Measurements from ENCODE around the gene CCNE1.
"Not testable (repeated sequence)": the region's sequence is repeated elsewhere in the genome, so short reads cannot be mapped to it uniquely, and the experiment has no call there.

Gene CCNE1

DNA sequence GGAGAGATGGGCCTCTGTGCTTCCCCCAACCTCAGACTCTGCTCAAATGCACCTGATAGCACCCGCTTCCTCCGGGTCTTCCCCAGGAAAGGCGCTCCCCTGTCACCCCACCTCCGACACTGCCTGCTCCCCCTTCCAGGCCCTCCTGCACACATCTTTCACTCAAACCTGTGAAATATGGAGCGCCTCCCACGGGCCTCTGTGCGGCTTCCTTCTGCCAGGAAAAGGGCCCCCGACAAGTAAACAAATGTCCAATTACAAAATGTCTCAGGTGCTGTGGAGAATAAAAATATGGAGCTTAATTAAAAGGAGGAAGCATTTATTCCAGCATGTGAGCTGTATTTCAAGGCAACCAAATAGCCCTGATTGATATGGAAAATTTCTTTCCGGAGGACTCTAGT lies 15.6 kb upstream of the CCNE1 start:
- TF ChIP-seq, protein P1, sequence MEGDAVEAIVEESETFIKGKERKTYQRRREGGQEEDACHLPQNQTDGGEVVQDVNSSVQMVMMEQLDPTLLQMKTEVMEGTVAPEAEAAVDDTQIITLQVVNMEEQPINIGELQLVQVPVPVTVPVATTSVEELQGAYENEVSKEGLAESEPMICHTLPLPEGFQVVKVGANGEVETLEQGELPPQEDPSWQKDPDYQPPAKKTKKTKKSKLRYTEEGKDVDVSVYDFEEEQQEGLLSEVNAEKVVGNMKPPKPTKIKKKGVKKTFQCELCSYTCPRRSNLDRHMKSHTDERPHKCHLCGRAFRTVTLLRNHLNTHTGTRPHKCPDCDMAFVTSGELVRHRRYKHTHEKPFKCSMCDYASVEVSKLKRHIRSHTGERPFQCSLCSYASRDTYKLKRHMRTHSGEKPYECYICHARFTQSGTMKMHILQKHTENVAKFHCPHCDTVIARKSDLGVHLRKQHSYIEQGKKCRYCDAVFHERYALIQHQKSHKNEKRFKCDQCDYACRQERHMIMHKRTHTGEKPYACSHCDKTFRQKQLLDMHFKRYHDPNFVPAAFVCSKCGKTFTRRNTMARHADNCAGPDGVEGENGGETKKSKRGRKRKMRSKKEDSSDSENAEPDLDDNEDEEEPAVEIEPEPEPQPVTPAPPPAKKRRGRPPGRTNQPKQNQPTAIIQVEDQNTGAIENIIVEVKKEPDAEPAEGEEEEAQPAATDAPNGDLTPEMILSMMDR (IDR thresholded peaks at IDR 0.05; ENCODE audit: control insufficient read depth, insufficient read depth, low read depth, low read length, missing control alignments): no peak
- DNase-seq (ENCODE audit: low read depth): no peak

DNA sequence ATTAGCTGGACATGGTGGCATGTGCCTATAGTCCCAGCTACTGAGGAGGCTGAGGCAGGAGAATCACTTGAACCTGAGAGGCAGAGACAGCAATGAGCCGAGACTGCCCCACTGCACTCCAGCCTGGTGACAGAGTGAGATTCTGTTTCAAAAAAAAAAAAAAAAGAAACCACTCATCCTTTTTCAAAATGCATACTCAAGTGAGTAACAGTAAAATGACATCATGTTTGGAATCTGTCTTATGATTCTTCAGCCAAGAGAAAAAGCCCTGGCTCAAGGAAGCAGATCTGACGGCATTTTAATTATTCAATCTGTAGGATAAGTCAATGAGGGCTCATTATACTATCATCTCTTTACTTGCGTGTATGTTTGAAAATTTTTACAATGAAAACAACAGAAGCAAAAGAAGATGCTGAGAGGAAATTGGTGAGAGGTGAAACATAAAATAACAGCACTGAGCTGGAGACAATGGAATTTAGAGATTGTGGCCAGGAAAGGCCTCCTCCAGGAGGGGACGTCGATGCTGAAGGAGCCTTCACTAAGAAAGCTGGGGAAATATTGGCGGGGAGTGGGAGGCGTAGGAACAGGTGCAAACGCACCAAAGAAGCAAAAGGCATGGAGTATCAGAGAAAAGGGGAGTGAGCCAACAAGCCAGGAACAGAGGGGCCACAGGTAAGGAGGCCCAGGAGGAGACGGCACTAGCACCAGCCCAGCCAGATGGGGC lies 12.9 kb upstream of the CCNE1 start:
- no peak overlapping the region for H3K4me3 ChIP-seq (ENCODE audit: control insufficient read depth, low read depth, low read length)
- DNase-seq (ENCODE audit: low read depth): no peak
- TF ChIP-seq, protein P1 (IDR thresholded peaks at IDR 0.05; ENCODE audit: control insufficient read depth, insufficient read depth, low read depth, low read length, missing control alignments): no peak

More for the DNA sequence above, 15.6 kb upstream of the CCNE1 start:
- no peak overlapping the region for H3K4me3 ChIP-seq (ENCODE audit: control insufficient read depth, low read depth, low read length)

DNA sequence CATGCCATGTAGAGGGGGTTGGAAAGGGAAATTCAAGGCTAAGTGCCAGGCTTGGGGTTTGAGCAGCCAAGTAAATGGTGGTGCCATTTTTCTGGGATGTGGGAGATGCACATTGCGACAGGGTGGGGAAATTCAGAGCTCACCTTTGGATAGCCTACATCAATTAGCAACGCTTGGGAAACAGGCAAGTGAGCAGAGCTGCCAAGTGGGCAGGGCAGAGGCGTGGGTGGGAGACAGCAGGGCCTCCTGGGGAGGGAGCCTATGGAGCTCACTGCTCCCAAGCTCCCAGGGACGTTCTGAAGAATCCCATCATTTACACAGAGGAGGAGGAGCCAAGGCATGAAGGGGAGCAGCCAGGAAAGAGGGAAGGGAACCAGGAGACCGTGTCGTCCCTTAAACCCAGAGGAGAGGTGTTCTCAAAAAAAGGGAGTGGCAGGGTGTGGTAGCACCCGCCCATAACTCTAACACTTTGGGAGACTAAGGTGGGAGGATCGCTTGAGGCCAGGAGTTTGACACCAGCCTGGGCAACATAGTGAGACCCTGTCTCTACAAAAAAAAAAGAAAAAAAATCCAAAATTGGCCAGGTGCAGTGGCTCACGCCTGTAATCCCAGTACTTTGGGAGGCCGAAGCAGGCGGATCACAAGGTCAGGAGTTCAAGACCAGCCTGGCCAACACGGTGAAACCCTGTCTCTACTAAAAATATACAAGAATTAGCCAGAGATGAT lies 11.5 kb upstream of the CCNE1 start:
- TF ChIP-seq, protein P1 (IDR thresholded peaks at IDR 0.05; ENCODE audit: control insufficient read depth, insufficient read depth, low read depth, low read length, missing control alignments): no peak
- DNase-seq (ENCODE audit: low read depth): no peak
- H3K4me3 ChIP-seq (ENCODE audit: control insufficient read depth, low read depth, low read length): no peak overlapping the region

DNA sequence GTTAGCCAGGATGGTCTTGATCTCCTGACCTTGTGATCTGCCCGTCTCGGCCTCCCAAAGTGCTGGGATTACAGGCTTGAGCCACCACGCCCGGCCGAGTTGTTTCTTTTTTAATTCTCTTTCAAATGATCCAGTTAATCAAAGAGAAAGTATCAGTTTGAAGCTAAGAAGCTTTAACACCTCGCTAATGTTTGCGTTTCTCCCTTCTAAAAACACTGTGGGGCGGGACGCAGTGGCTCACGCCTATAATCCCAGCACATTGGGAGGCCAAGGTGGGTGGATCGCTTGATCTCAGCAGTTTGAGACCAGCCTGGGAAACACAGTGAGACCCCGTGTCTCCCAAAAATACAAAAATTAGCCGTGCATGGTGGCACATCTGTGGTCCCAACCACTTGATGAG lies 7.8 kb upstream of the CCNE1 start:
- not testable (repeated sequence) for DNase-seq (ENCODE audit: low read depth); H3K4me3 ChIP-seq (ENCODE audit: control insufficient read depth, low read depth, low read length)

DNA sequence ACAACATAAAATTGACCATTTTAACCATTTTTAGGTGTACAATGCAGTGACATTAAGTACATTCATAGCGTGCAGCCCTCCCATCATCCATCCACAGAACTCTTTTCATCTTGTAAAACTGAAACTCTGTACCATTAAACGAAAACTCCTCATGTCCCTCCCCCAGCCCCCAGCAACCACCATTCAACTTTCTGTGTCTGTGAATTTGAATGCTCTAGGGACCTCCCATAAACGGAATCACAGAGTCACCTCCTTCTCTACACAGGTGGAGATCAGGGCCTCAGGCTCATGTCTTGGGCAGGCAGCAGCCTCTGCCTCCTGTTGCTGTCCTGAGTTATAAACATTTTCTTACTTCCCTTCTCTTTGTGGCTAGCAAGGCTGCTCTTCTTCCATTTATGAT lies 7.3 kb upstream of the CCNE1 start:
- no peak overlapping the region for H3K4me3 ChIP-seq (ENCODE audit: control insufficient read depth, low read depth, low read length)
- TF ChIP-seq, protein P1 (IDR thresholded peaks at IDR 0.05; ENCODE audit: control insufficient read depth, insufficient read depth, low read depth, low read length, missing control alignments): no peak
- no peak for DNase-seq (ENCODE audit: low read depth)

DNA sequence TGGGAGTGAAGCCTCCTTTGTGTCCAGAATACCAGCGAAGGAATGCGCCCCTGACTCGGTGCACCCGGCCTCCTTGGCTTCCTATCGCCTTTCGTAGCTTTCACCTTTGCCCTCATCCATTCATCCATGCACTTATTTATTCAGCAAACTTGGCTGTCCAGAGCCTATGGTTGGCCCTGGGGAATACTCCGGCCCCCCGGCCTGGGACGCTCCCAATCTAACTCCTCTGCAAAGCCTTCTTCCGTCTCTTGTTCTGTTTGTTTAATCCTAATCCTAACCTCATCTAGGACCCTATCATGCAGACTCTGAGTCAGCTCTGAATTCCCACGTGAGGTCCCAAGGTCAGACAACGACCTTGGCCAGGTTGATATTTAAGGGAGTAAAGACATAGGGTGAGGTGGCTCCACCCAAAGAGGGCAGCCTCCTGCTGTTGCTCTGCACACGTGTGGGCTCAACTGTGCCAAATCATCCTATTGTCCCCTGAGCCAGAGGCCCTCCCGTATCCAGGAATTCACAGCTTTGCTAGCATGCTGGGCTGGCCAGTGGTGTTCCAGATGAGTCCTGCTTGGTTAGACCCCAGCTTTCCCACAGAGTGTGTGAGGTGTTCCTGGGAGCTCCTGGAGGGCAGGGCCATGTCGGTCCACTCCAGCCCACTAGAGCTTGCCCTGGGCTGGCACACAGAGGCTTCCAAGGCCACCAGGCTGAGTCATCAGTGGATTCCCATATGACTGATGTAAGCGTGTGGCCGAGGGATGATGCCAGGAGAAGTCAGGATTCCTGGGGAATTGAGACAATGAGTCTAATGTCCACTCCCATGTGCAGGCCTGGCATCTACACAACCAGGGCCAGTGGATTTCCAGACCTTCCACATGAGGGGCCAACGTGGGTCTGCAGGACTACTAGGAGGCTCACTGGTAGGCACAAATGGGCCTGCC lies 6.5 kb upstream of the CCNE1 start:
- TF ChIP-seq, protein P1 (IDR thresholded peaks at IDR 0.05; ENCODE audit: control insufficient read depth, insufficient read depth, low read depth, low read length, missing control alignments): no peak
- H3K4me3 ChIP-seq (ENCODE audit: control insufficient read depth, low read depth, low read length): no peak overlapping the region
- no peak for DNase-seq (ENCODE audit: low read depth)

All from AG09309 (cell line).